Spleen (tissue), 11 donors: ENCODE measurements around the gene PARD3B. TPM values are rescaled to one million over a fixed set of nuclear protein-coding genes. Genes with fewer than 3 reads are reported as not detected.

ENCODE experiments used
- DNase-seq: peaks from one replicate; pipeline ENCODE4 v3.0.0-alpha.2; 2020
- H3K27ac ChIP-seq, 8 donors: fragments of 200-600 bp; sonication (generic) in 7 of 8; 1 replicate in 4 of 8; 2 replicates in 4 of 8; pipeline versions ENCODE4 v1.5.0 to v1.8.0; 2016 to 2021; ENCODE audit warnings: inconsistent platforms in 4 of 8, mild to moderate bottlenecking in 4 of 8, moderate library complexity in 1 of 8
- H3K27me3 ChIP-seq, 7 donors: fragments of 200-600 bp; sonication (generic) in 6 of 7; replicated peaks in 1 of 7; 1 replicate in 4 of 7; 2 replicates in 3 of 7; pipeline versions ENCODE4 v1.5.0 to v1.8.0; 2016 to 2021; ENCODE audit warnings: inconsistent platforms in 3 of 7, mild to moderate bottlenecking in 1 of 7
- H3K36me3 ChIP-seq, 6 donors: fragments of 200-600 bp; sonication (generic) in 5 of 6; 1 replicate in 4 of 6; 2 replicates in 2 of 6; pipeline versions ENCODE4 v1.5.0 to v1.8.0; 2016 to 2021; ENCODE audit warnings: inconsistent platforms in 2 of 6
- H3K4me1 ChIP-seq, 6 donors: fragments of 200-600 bp; sonication (generic) in 5 of 6; 1 replicate in 3 of 6; 2 replicates in 3 of 6; pipeline versions ENCODE4 v1.5.0 to v1.8.0; 2016 to 2021; ENCODE audit warnings: inconsistent platforms in 3 of 6
- H3K4me3 ChIP-seq, 8 donors: fragments of 200-600 bp; sonication (generic) in 7 of 8; 1 replicate in 4 of 8; 2 replicates in 4 of 8; pipeline versions ENCODE4 v1.5.0 to v1.8.0; 2016 to 2021; ENCODE audit warnings: inconsistent platforms in 4 of 8, mild to moderate bottlenecking in 4 of 8, moderate library complexity in 2 of 8
- H3K9me3 ChIP-seq, 8 donors: fragments of 200-600 bp; sonication (generic) in 7 of 8; 1 replicate in 4 of 8; 2 replicates in 4 of 8; pipeline versions ENCODE4 v1.5.0 to v1.8.0; 2016 to 2021; ENCODE audit warnings: inconsistent platforms in 4 of 8
- CTCF ChIP-seq, 11 experiments: fragments of 200-600 bp in 7 of 11; fragments of 450-650 bp in 4 of 11; sonication (generic) in 4 of 11; IDR thresholded peaks in 8 of 11; conservative IDR thresholded peaks in 3 of 11; 1 replicate in 7 of 11; 2 replicates in 4 of 11; pipeline versions ENCODE4 v1.4.0 to v1.8.0; 2016 to 2021; ENCODE audit warnings: antibody characterized with exemption in 11 of 11, inconsistent platforms in 4 of 11, mild to moderate bottlenecking in 1 of 11
- POLR2A ChIP-seq, 3 donors: fragments of 450-650 bp; IDR thresholded peaks; one replicate each; pipeline ENCODE4 v1.5.1; 2017; ENCODE audit warnings: antibody characterized with exemption in 3 of 3, mild to moderate bottlenecking in 1 of 3
- POLR2AphosphoS5 ChIP-seq, 3 donors: sonication (generic); formaldehyde crosslinking; IDR thresholded peaks; one replicate each; pipeline ENCODE4 v1.5.1; 2017; ENCODE audit warnings: antibody characterized with exemption in 3 of 3
- WGBS, 5 donors: extraction: QIAGEN DNeasy Blood & Tissue Kit in 3 of 5; methylation state at CpG; one replicate each; pipeline versions ENCODE4 v1.1.5 to v1.1.7; 2013 to 2018; 5-methylcytosine and 5-hydroxymethylcytosine counted together
- intact Hi-C: fragments of 100-400 bp; cut with DNase I; formaldehyde crosslinking; loops from one replicate; pipeline ENCODE4 v1.15.0; 2023; ENCODE audit warnings: low total_unique reads
- polyA plus RNA-seq, 3 donors: library from polyadenylated mRNA; stranded (reverse); fragments of 200-250 nt; gene quantifications; one replicate each; pipeline ENCODE4 v1.2.1, GENCODE V29; 2013
- total RNA-seq, 7 donors: library from RNA; depleted of rRNA in 3 of 7; stranded (reverse); fragments of >200 nt in 3 of 7; fragmentation: NEBNext Ultra II Directional in 4 of 7; extraction: Animal tissue kit (Norgen Biotek cat#: 25700) in 4 of 7; gene quantifications; one replicate each; pipeline versions ENCODE4 v1.1.0 to v1.2.1, GENCODE V29; 2016 to 2021
- donor health status: healthy with polysubstance abuse.
- donor health status: DM: no; HTN: no; CAD: no; lungs with moderate emphysema.
- donor health status: DM: no; HTN: no; CAD: no.
- donor health status: Bipolar disorder and iron deficiency.
- donor health status: healthy.
- donor health status: DM: no; HTN: no; CAD: no.
- donor health status: DM: yes; HTN: yes; CAD: no.

Gene PARD3B
- total and polyA plus RNA-seq, 10 donors = 0.85 to 27.8 (median 14.7) TPM

- no peak for TF ChIP-seq CTCF (IDR thresholded peaks at IDR 0.05 in 8 of 11, conservative IDR thresholded peaks at IDR 0.05 in 3 of 11)
- no peak for TF ChIP-seq POLR2A (IDR thresholded peaks at IDR 0.05)
- no peak for TF ChIP-seq POLR2AphosphoS5 (IDR thresholded peaks at IDR 0.05)
- no peak overlapping the region for H3K27ac ChIP-seq
- H3K9me3 ChIP-seq = no peaks in the 10 kb centered on the region
- intact Hi-C loops = no loop called here
- 40 to 56% (median 45%) methylated on average over 5 of the region's 5 CpGs for WGBS, 5 donors
- H3K4me3 ChIP-seq = no peak overlapping the region
- H3K27me3 ChIP-seq = no peaks in the 10 kb centered on the region
- peak; percentile 27 for DNase-seq
- H3K4me1 ChIP-seq = peaks cover 0 to 31% (median 16%) of the 10 kb centered on the region in 6 donors
- no peaks in the 10 kb centered on the region for H3K36me3 ChIP-seq
Observed at GRCh38 chr2:205540036-205540435, 994.8 kb downstream of the PARD3B start.

- no peak for TF ChIP-seq CTCF (IDR thresholded peaks at IDR 0.05 in 8 of 11, conservative IDR thresholded peaks at IDR 0.05 in 3 of 11)
- no peak for TF ChIP-seq POLR2A (IDR thresholded peaks at IDR 0.05)
- no peak for TF ChIP-seq POLR2AphosphoS5 (IDR thresholded peaks at IDR 0.05)
- Histone ChIP-seq H3K36me3 (no peaks in the 10 kb centered on the region), H3K4me1 (peaks cover 0 to 44% (median 24%) of the 10 kb centered on the region in 6 donors), H3K4me3 (no peak overlapping the region), H3K27me3 (no peaks in the 10 kb centered on the region), H3K9me3 (no peaks in the 10 kb centered on the region), H3K27ac (no peak overlapping the region)
- WGBS, 5 donors = 57 to 74% (median 68%) methylated on average over 5 of the region's 5 CpGs
- no peak for DNase-seq
- intact Hi-C loops = no loop called here
Observed at GRCh38 chr2:205543262-205543843, 998.1 kb downstream of the PARD3B start.

DNA sequence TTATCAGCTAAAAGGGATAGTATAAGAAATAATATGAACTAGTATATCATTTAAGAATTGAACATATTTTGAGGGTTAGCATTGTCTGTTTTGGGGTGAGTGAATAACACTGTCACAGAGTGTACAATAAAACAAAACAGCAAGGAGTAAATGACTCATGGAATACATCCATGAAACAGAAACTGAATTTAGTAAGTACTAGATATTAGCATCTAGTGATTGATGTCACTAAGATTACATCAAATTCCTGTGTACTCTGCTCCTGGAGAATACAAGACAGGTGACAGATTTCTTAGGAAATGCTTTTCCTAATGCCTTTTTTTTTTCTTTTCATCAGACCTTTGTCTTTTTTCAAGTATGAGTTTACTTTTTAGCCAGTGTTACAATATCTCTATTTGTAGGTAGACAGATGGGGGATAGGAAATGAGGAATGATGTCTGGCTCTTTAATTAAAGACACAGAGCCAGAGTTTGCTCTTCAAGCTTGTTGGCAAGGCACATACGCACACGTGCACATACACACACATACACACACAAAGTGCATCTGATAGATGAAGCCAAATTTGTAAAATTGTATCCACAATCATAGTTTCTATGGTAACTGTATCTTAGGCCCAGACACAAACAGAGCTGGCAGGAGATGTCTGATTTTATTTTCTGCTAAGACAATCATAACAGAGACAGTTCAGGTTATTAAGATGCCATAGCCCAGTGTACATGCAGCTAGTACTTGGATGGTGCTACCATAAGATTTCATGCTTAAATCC lies 998.8 kb downstream of the PARD3B start:
- no peak overlapping the region for H3K27ac ChIP-seq
- intact Hi-C loops = no loop called here
- peaks cover 0 to 44% (median 24%) of the 10 kb centered on the region in 6 donors for H3K4me1 ChIP-seq
- no peak for DNase-seq
- TF ChIP-seq POLR2A (IDR thresholded peaks at IDR 0.05) (no peak), CTCF (IDR thresholded peaks at IDR 0.05 in 8 of 11, conservative IDR thresholded peaks at IDR 0.05 in 3 of 11) (no peak), POLR2AphosphoS5 (IDR thresholded peaks at IDR 0.05) (no peak)
- 58 to 89% (median 81%) methylated on average over 2 of the region's 2 CpGs for WGBS, 5 donors
- H3K36me3 ChIP-seq = peaks cover 0 to 2% (median 0%) of the 10 kb centered on the region in 6 donors
- no peak overlapping the region for H3K4me3 ChIP-seq
- no peaks in the 10 kb centered on the region for H3K27me3 ChIP-seq
- H3K9me3 ChIP-seq = no peaks in the 10 kb centered on the region
